A549 treated with CpdA at 1 μM for 4 hours (cell line): ENCODE measurements around the gene OR10A2. TPM values are rescaled to one million over a fixed set of nuclear protein-coding genes. Genes with fewer than 3 reads are reported as not detected.

Source experiments
- total RNA-seq: library from RNA; stranded (reverse); fragments of 200-300 nt; extraction: Qiagen RNA extraction; gene quantifications from 5 replicates; pipeline ENCODE4 v1.2.3, GENCODE V29; 2022; ENCODE audit warnings: low read depth

OR10A2 gene
- not detected in 5 replicates for total RNA-seq

GRCh38 chr11:6862961-6863360 lies at the start of gene OR10A2:
Gene OR10A2 (plus strand): TSS chr11:6863057. CDS start chr11:6869755, 6,698 bp downstream.

DNA sequence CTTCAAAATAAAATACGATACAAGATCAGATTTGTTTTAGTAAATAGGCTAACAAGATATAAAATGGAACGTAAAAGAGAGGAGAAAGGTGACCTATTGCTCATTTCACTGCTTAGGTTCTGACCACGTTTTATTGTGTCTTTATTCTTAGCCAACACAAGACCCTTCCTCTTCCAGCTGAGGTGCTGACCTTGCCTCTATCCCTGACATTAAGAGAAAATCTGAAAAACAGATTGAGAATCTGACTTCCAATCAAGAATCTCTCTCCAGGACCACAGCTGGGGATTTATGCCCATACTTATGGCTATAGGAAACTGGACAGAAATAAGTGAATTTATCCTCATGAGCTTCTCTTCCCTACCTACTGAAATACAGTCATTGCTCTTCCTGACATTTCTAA lies 17.5 kb upstream of the OR10A2 start, which contains the start of gene OR10A5:
Gene OR10A5 (plus strand): TSS at position 301 of the 400 bp plus-strand sequence. CDS start 0 bp downstream, at position 301.

DNA sequence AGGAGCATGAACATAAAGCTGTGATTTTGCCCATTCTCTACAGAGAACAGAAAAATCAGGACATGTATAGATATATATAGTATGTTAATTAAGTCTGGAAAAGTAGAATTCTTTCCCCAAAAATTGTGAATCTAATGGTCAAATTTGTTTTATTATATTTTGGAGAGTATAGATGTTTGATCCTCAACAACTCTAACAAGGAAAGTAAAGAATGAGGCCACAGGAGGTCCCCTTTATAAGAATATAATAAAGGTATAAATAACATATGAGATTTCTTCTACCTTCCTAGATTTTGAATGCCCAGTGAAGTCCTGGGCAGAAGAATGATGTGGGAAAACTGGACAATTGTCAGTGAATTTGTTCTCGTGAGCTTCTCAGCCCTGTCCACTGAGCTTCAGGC lies 13.5 kb downstream of the OR10A2 start, which contains the start of gene OR10A4:
Gene OR10A4 (plus strand): TSS at position 301 of the 400 bp plus-strand sequence. CDS start 23 bp downstream, at position 324.

DNA sequence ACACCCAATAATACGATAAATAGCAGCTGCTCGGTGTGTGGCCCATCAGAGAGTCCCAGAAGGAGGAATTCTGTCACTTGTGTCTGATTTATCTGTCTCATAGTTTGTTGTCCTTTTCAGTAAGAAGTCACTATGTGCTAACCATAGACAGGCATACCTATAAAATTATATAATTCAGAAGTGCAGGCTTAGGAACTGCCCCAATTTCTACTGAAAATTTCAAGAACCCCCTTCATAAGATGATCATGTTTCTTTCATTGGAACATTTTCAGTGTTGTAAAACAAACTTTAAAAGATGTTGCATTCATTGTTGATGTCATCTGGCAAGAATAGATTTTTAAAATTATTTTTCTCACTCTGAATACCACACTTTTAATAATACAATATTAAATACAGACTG lies 29.5 kb downstream of the OR10A2 start, which contains the start of gene OR2D2:
Gene OR2D2 (minus strand): TSS at position 101 of the 400 bp plus-strand sequence. CDS start 0 bp downstream, at position 101.

GRCh38 chr11:6920702-6921101 lies 57.8 kb downstream of the OR10A2 start, which contains the start of gene OR2D3:
Gene OR2D3 (plus strand): TSS chr11:6921002. CDS start chr11:6921002, 0 bp downstream.

Other genes with a start within 250 kb of the OR10A2 start
- 41.5 to 52.4 TPM (median 46.7 TPM) in 5 replicates for gene TPP1, start 243.6 kb upstream of the OR10A2 start, total RNA-seq
- 0.09 to 0.14 TPM (median 0.11 TPM) in 5 replicates for gene DCHS1, start 207.2 kb upstream of the OR10A2 start, total RNA-seq
- gene MRPL17, start 179.7 kb upstream of the OR10A2 start, total RNA-seq = 94.0 to 119 TPM (median 109 TPM) in 5 replicates
- 0.01 to 0.13 TPM in 2 of 5 replicates, not detected in the others for gene OR2AG2, start 91.1 kb upstream of the OR10A2 start, total RNA-seq
- gene OR2AG1, start 80.0 kb upstream of the OR10A2 start, total RNA-seq = not detected in 5 replicates
- gene OR6A2, start 63.4 kb upstream of the OR10A2 start, total RNA-seq = not detected in 5 replicates
- not detected in 5 replicates for gene OR10A5, start 17.4 kb upstream of the OR10A2 start, total RNA-seq
- gene OR10A4, start 13.6 kb downstream of the OR10A2 start, total RNA-seq = not detected in 5 replicates
- gene OR2D2, start 29.4 kb downstream of the OR10A2 start, total RNA-seq = not detected in 5 replicates
- not detected in 5 replicates for gene OR2D3, start 57.9 kb downstream of the OR10A2 start, total RNA-seq
- 0.99 to 1.4 TPM (median 1.3 TPM) in 5 replicates for gene ZNF215, start 63.4 kb downstream of the OR10A2 start, total RNA-seq
- gene ZNF214, start 157.3 kb downstream of the OR10A2 start, total RNA-seq = 0.59 to 1.1 TPM (median 0.95 TPM) in 5 replicates
- 0.05 TPM in 1 of 5 replicates, not detected in the others for gene NLRP14, start 157.4 kb downstream of the OR10A2 start, total RNA-seq
- gene RBMXL2, start 225.9 kb downstream of the OR10A2 start, total RNA-seq = not detected in 5 replicates